Gastroesophageal sphincter (tissue), 3 donors: Measurements from ENCODE around the gene HNRNPR.
A peak's percentile ranks its signal among the peaks of the same experiment; 100 is the strongest.

Experiments used
- POLR2A ChIP-seq, 2 donors: fragments of 450-650 bp; IDR thresholded peaks; one replicate each; pipeline ENCODE4 v1.6.1; 2017; ENCODE audit warnings: antibody characterized with exemption in 2 of 2, mild to moderate bottlenecking in 2 of 2, moderate library complexity in 1 of 2
- POLR2AphosphoS5 ChIP-seq: sonication (generic); formaldehyde crosslinking; IDR thresholded peaks from one replicate; pipeline ENCODE4 v1.6.1; 2017; ENCODE audit warnings: antibody characterized with exemption
- TF ChIP-seq, protein P1 (sequence below), 4 experiments: fragments of 200-600 bp in 2 of 4; fragments of 450-650 bp in 2 of 4; sonication (generic) in 1 of 4; IDR thresholded peaks; one replicate each; pipeline ENCODE4 v1.5.1; 2017 to 2019; ENCODE audit warnings: antibody characterized with exemption in 4 of 4, mild to moderate bottlenecking in 2 of 4, moderate library complexity in 2 of 4

DNA sequence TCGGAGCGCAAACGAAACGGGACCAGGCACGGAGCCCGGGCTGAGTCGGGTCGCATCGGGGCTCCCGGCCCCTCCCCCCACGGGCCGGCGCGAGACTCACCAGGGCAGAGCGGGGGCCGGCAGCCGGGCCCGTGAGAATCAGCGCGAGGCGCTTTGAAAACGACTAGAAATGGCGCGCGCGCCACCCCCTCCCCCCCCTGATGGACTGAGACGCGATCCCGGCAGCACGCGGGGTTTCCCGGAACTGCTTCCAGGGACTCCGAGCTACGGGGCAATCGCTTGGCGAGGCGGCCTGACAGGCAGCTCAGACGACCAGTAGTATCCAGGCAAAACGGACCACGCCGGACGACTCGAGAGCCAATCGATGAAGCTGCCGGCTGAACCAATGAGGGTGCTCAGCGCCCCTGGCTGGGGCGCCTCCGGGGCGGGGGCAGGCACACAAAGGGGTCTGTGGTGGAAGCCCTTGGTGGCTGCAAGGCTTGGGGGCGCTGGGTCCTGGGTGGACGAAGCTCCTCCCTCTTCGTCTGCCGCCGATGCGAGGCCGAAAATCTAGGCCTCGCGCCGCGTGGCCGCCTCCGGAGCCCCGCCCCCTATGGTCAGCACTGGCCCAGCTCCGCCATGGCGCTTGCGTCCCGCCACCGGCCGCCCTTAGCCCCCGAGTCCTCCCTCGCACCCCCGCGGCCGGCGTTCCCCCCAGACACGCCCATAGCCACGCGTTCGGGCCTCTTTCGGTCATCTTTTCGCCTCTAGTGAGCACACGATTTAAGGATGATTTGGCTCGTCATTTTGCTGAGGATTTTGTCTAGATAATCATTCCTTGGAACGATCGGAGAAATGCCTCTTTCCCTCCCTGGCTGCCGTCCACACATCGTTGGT lies at the start of gene HNRNPR:
- TF ChIP-seq, protein P1, sequence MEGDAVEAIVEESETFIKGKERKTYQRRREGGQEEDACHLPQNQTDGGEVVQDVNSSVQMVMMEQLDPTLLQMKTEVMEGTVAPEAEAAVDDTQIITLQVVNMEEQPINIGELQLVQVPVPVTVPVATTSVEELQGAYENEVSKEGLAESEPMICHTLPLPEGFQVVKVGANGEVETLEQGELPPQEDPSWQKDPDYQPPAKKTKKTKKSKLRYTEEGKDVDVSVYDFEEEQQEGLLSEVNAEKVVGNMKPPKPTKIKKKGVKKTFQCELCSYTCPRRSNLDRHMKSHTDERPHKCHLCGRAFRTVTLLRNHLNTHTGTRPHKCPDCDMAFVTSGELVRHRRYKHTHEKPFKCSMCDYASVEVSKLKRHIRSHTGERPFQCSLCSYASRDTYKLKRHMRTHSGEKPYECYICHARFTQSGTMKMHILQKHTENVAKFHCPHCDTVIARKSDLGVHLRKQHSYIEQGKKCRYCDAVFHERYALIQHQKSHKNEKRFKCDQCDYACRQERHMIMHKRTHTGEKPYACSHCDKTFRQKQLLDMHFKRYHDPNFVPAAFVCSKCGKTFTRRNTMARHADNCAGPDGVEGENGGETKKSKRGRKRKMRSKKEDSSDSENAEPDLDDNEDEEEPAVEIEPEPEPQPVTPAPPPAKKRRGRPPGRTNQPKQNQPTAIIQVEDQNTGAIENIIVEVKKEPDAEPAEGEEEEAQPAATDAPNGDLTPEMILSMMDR (IDR thresholded peaks at IDR 0.05), result peak in 3 of 4 experiments; percentile 26 to 40 (median 32)
- TF ChIP-seq POLR2A (IDR thresholded peaks at IDR 0.05) (peak; percentile 67 to 69), POLR2AphosphoS5 (peak; percentile 65)
